ENCODE measurements around the gene CDON. TPM values are rescaled to one million over a fixed set of nuclear protein-coding genes. Genes with fewer than 3 reads are reported as not detected.

CDON gene
- total and polyA plus RNA-seq, 9 of the 15 experiments (the other 6 are each of a cell fraction or from before 2014, with no cell fraction given): 0.08 to 0.64 (median 0.40) TPM

DNA sequence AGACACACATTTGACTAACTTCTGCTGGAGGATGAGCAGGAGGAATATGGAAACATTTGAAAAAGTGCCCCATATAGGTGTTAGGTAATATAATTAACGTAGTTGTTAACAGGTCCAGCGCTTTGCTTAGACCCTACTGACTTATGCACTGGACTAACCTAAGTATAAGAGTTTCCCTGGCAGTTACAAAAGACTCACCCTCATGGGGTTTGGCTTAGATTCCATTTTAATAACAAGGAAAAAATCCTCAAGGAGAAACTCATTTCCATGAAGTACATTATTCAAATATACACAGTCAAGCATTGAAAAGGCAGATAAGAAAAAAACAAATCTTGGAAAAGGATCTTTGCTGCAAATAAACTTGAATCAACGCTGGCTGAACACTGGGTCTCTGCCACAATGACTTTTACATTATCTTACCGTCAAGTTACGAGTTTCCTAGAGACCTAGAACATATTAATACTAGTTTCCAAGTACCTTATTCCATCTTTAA lies 27.7 kb downstream of the CDON start:
- Histone ChIP-seq H3K36me3 (ENCODE audit: control insufficient read depth, insufficient read depth, low read length) (no peaks in the 10 kb centered on the region), H3K79me2 (ENCODE audit: control insufficient read depth, insufficient read depth, low read length) (no peaks in the 10 kb centered on the region), H3K9me1 (ENCODE audit: control insufficient read depth, insufficient read depth, low read length) (no peaks in the 10 kb centered on the region), H3K27me3 (ENCODE audit: control insufficient read depth in 2 of 2, insufficient read depth in 2 of 2, low read length in 2 of 2) (peaks cover 3 to 11% of the 10 kb centered on the region in 2 experiments; a peak in 2 of 5 replicates), H3K9ac (ENCODE audit: insufficient read depth in 1 of 2, low read depth in 2 of 2, low read length in 2 of 2) (no peak overlapping the region), H2AFZ (ENCODE audit: low read depth, low read length) (no peak overlapping the region), H3K4me1 (replicated peaks in 1 of 2; ENCODE audit: control insufficient read depth in 2 of 2, insufficient read depth in 2 of 2, low read length in 2 of 2) (no peaks in the 10 kb centered on the region), H3K4me2 (ENCODE audit: insufficient read depth, low read length) (no peak overlapping the region), H3K27ac (ENCODE audit: extremely low read depth, low read depth, low read length) (no peak overlapping the region), H3K4me3 (no peak overlapping the region), H4K20me1 (replicated peaks; ENCODE audit: control insufficient read depth, insufficient read depth, low read length) (no peaks in the 10 kb centered on the region), H3K9me3 (replicated peaks; ENCODE audit: control insufficient read depth, insufficient read depth, low read depth, low read length) (no peaks in the 10 kb centered on the region)
- no TSS peak for BruUV-seq (replicated peaks)
- no peak for DNase-seq (ENCODE audit: extremely low read depth in 1 of 4, low spot score in 3 of 4)
- no peak for ATAC-seq
- 0% methylated on average over 5 of the region's 5 CpGs for WGBS (ENCODE audit: insufficient coverage, low coverage, missing lambda C conversion rate)
- in situ Hi-C loops (cut with MboI): no loop called here
- FAIRE-seq: no peak
- intact Hi-C loops (cut with micrococcal nuclease): no loop called here
- POLR2A ChIA-PET: no interaction called here
- TF ChIP-seq FIP1L1 (IDR thresholded peaks at IDR 0.05; ENCODE audit: low read depth, low read length, poor library complexity, severe bottlenecking) (no peak), IRF2 (CRISPR knock-in tag; IDR thresholded peaks at IDR 0.05) (no peak), SP2 (IDR thresholded peaks at IDR 0.05; ENCODE audit: extremely low read depth, low read depth, low read length, poor library complexity, severe bottlenecking) (no peak), KLF6 (CRISPR knock-in tag; IDR thresholded peaks at IDR 0.05; ENCODE audit: borderline replicate concordance) (no peak), ZNF121 (CRISPR knock-in tag; conservative IDR thresholded peaks at IDR 0.05) (no peak), HDAC2 (IDR thresholded peaks at IDR 0.05) (no peak), CBX5 (IDR thresholded peaks at IDR 0.05; ENCODE audit: borderline replicate concordance, low read depth) (no peak), STAG1 (CRISPR knock-in tag; IDR thresholded peaks at IDR 0.05; ENCODE audit: borderline replicate concordance) (no peak), ZNF384 (IDR thresholded peaks at IDR 0.05; ENCODE audit: low read depth, low read length) (no peak), SMARCB1 (IDR thresholded peaks at IDR 0.05; ENCODE audit: insufficient read length, low read depth) (no peak), ZNF175 (CRISPR knock-in tag; IDR thresholded peaks at IDR 0.05; ENCODE audit: low read depth) (no peak), POLR3G (IDR thresholded peaks at IDR 0.05; ENCODE audit: extremely low read depth, insufficient read length, insufficient replicate concordance) (no peak)
- CTCF ChIA-PET (ENCODE audit: low intra/inter-chr PET ratio): no interaction called here
